PC-9 (cell line): ENCODE results near the gene ADAT3.

ENCODE experiments used
- CTCF ChIP-seq: fragments of 200-600 bp; sonication (generic); conservative IDR thresholded peaks from 2 replicates; pipeline ENCODE4 v1.6.1; 2017; ENCODE audit warnings: mixed run types, antibody characterized with exemption, mild to moderate bottlenecking, moderate library complexity
- EZH2 ChIP-seq: fragments of 200-600 bp; sonication (generic); IDR thresholded peaks from 2 replicates; pipeline ENCODE4 v1.8.0; 2017; ENCODE audit warnings: antibody characterized with exemption, low read depth

- no peak for TF ChIP-seq CTCF
- no peak for TF ChIP-seq EZH2
Observed at GRCh38 chr19:1893791-1894190, 11.4 kb upstream of the ADAT3 start.
